ENCODE results near the gene BCR.
"Not testable (repeated sequence)": the region's sequence is repeated elsewhere in the genome, so short reads cannot be mapped to it uniquely, and the experiment has no call there.

DNA sequence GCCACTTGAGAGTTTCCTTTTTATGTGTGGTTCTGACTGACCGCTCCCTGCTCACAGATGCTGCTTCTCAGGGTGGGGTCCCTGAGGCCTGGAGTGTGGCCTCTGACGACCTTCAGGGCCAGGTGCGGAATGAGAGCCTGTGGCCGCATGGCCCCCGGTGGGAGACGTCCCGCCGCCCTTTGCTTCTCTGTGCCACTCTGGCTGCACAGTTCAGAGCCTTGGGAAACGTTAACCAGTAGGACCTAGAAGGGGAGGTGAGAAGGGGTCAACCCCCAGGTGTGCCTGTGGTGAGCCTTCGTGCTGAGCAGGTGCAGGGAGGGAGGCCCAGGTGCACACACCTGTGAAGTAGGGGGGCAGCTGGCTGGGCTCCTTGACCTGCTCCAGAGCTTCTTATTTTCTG lies 127.2 kb downstream of the BCR start:
- TF ChIP-seq ZNF274 (IDR thresholded peaks at IDR 0.05; ENCODE audit: low read depth, low read length); YY1 (IDR thresholded peaks at IDR 0.05; ENCODE audit: insufficient read depth, insufficient read length): not testable (repeated sequence)

Data from NT2/D1 (cell line).